OCI-LY3 (cell line): ENCODE data around the gene SLC6A15.

ENCODE experiments used
- H2AFZ ChIP-seq: fragments of 200-600, 300-600 bp; shearing (Covaris generic); 2 replicates; pipeline ENCODE4 v1.6.0; 2014; ENCODE audit warnings: antibody characterized with exemption, low read depth, low read length
- H3K27ac ChIP-seq: fragments of 200-600, 300-600 bp; sonication (generic); 2 replicates; pipeline ENCODE4 v1.5.1; 2014; ENCODE audit warnings: mild to moderate bottlenecking, low read length, moderate library complexity, mixed read lengths
- H3K27me3 ChIP-seq: fragments of 200-600, 300-600 bp; sonication (generic); 2 replicates; pipeline ENCODE4 v1.6.1; 2014; ENCODE audit warnings: low read depth, low read length, mixed read lengths
- H3K36me3 ChIP-seq: fragments of 200-600, 300-600 bp; sonication (generic); replicated peaks from 2 replicates; pipeline ENCODE3; 2014; ENCODE audit warnings: low read depth, low read length, mixed read lengths
- H3K4me1 ChIP-seq: fragments of 300-600, 200-600 bp; sonication (generic); 2 replicates; pipeline ENCODE4 v1.6.1; 2014; ENCODE audit warnings: low read length, mixed read lengths
- H3K4me2 ChIP-seq: fragments of 200-600, 300-600 bp; sonication (generic); 2 replicates; pipeline ENCODE4 v1.6.1; 2014; ENCODE audit warnings: low read length, mixed read lengths
- H3K4me3 ChIP-seq: fragments of 300-600, 200-600 bp; sonication (generic); 2 replicates; pipeline ENCODE4 v1.5.1; 2014; ENCODE audit warnings: antibody characterized with exemption, mild to moderate bottlenecking, low read length, moderate library complexity
- H3K79me2 ChIP-seq: fragments of 300-600, 200-600 bp; shearing (Covaris generic); 2 replicates; pipeline ENCODE4 v1.6.1; 2014; ENCODE audit warnings: mild to moderate bottlenecking, low read length, mixed read lengths
- H3K9ac ChIP-seq: fragments of 300-600, 200-600 bp; shearing (Covaris generic); 2 replicates; pipeline ENCODE4 v1.6.0; 2014; ENCODE audit warnings: mild to moderate bottlenecking, low read length, moderate library complexity
- H3K9me3 ChIP-seq: fragments of 200-600, 300-600 bp; shearing (Covaris generic); 2 replicates; pipeline ENCODE4 v1.6.1; 2014; ENCODE audit warnings: low read length, mixed read lengths; ENCODE audit not compliant: insufficient read depth
- H4K20me1 ChIP-seq: fragments of 200-600, 300-600 bp; sonication (generic); 2 replicates; pipeline ENCODE4 v1.6.1; 2016; ENCODE audit warnings: low read length, mixed read lengths; ENCODE audit not compliant: insufficient read depth
- EZH2phosphoT487 ChIP-seq: fragments of 200-600 bp; shearing (Covaris generic); IDR thresholded peaks from 2 replicates; pipeline ENCODE4 v1.6.1; 2018; ENCODE audit warnings: antibody characterized with exemption, mixed run types, low read depth
- TF ChIP-seq, protein P1 (sequence below): fragments of 200-600, 300-600 bp; sonication (generic); IDR thresholded peaks from 2 replicates; pipeline ENCODE4 v1.5.1; 2014; ENCODE audit warnings: antibody characterized with exemption, low read length, low read depth

The SLC6A15 gene

DNA sequence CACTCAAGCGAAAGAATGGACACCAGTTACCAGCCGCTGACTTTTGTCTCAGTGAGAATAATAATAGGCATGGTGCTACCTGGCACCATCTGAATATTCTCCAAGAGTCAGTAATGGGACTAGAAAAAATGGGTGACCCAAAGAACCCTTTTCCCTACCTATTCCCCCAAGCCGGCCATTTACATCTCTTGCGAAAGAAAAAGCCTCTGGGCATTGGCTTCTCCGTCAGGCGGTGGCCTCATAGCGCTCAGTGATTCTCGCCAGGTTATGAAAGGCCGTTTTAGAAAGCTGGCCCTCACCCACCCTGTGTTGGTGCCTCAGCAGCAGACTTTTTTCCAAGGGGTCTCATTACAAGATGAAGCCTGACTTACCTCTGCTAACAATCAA lies 523 bp upstream of the SLC6A15 start:
- Histone ChIP-seq H3K27me3 (no peaks in the 10 kb centered on the region), H3K9me3 (no peaks in the 10 kb centered on the region), H3K9ac (no peak overlapping the region), H3K4me2 (no peak overlapping the region), H2AFZ (no peak overlapping the region), H3K4me3 (no peak overlapping the region), H3K27ac (no peak overlapping the region), H3K4me1 (no peaks in the 10 kb centered on the region), H4K20me1 (no peaks in the 10 kb centered on the region), H3K36me3 (no peaks in the 10 kb centered on the region), H3K79me2 (no peaks in the 10 kb centered on the region)
- TF ChIP-seq, protein P1, sequence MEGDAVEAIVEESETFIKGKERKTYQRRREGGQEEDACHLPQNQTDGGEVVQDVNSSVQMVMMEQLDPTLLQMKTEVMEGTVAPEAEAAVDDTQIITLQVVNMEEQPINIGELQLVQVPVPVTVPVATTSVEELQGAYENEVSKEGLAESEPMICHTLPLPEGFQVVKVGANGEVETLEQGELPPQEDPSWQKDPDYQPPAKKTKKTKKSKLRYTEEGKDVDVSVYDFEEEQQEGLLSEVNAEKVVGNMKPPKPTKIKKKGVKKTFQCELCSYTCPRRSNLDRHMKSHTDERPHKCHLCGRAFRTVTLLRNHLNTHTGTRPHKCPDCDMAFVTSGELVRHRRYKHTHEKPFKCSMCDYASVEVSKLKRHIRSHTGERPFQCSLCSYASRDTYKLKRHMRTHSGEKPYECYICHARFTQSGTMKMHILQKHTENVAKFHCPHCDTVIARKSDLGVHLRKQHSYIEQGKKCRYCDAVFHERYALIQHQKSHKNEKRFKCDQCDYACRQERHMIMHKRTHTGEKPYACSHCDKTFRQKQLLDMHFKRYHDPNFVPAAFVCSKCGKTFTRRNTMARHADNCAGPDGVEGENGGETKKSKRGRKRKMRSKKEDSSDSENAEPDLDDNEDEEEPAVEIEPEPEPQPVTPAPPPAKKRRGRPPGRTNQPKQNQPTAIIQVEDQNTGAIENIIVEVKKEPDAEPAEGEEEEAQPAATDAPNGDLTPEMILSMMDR: no peak
- no peak for TF ChIP-seq EZH2phosphoT487

DNA sequence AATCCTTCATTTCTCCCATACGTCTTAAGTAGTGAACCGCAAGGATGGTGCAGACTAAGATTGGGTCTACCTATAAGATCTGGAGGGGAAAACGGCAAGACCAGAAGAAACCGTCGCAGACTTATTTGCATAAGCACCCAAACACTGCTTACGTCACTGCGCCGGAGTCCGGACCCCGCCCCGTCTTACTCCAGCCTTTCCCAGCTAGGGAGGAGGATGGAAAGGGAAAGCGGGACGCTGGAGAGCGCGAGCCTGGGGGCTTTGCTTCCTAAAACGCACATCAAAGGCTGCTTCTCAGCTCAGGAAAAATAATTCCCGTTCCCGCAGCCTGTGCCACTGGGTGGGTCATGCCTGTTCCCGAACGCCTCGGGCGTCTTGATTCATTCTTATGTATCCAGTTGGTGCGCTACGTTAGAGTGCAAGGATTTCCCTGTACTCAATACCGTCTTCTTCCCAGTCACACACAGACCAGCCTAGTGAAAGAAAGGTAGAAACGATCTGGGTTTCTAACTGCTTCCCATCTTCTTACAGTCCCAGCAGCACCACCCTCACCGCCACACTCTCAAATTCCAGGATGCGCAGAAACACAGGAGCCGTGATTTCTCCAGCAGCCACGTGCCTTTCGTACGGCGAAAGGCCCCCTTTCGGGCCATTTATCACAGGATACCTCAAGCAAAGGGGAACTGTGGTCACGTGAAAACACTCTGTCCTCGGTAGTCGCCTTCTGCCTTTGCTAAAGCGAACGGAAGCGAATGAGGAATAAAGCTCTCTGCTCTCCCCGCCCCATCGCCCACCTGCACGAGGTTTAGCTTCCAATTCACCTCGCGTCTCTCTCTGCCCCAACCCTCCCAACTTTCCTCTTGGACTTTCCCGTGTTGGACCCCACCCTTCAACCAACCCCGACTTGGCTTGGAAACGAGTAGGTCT lies 1.1 kb downstream of the SLC6A15 start:
- Histone ChIP-seq H3K9me3 (no peaks in the 10 kb centered on the region), H3K79me2 (no peaks in the 10 kb centered on the region), H4K20me1 (no peaks in the 10 kb centered on the region), H2AFZ (no peak overlapping the region), H3K4me2 (no peak overlapping the region), H3K36me3 (no peaks in the 10 kb centered on the region), H3K9ac (no peak overlapping the region), H3K4me3 (no peak overlapping the region), H3K4me1 (no peaks in the 10 kb centered on the region), H3K27ac (no peak overlapping the region), H3K27me3 (no peaks in the 10 kb centered on the region)
- no peak for TF ChIP-seq EZH2phosphoT487
- TF ChIP-seq, protein P1: no peak

- H3K4me3 ChIP-seq: no peak overlapping the region
- H3K9ac ChIP-seq: no peak overlapping the region
- H2AFZ ChIP-seq: no peak overlapping the region
These were observed 1.9 kb downstream of the SLC6A15 start for GRCh38 chr12:84910549-84911241.

GRCh38 chr12:84904051-84904450 lies 8.5 kb downstream of the SLC6A15 start:
- Histone ChIP-seq H3K9ac (no peak overlapping the region), H3K79me2 (no peaks in the 10 kb centered on the region)
- TF ChIP-seq, protein P1: no peak
- TF ChIP-seq EZH2phosphoT487: no peak

More at GRCh38 chr12:84910549-84911241, 1.9 kb downstream of the SLC6A15 start:
- Histone ChIP-seq H3K4me2 (no peak overlapping the region), H3K27me3 (no peaks in the 10 kb centered on the region), H3K36me3 (no peaks in the 10 kb centered on the region), H3K27ac (no peak overlapping the region), H3K79me2 (no peaks in the 10 kb centered on the region), H4K20me1 (no peaks in the 10 kb centered on the region), H3K9me3 (no peaks in the 10 kb centered on the region), H3K4me1 (no peaks in the 10 kb centered on the region)
- TF ChIP-seq EZH2phosphoT487: no peak
- TF ChIP-seq, protein P1: no peak

More at GRCh38 chr12:84904051-84904450, 8.5 kb downstream of the SLC6A15 start:
- H3K4me1 ChIP-seq: no peaks in the 10 kb centered on the region
- no peak overlapping the region for H3K4me2 ChIP-seq
- no peak overlapping the region for H2AFZ ChIP-seq
- no peaks in the 10 kb centered on the region for H3K36me3 ChIP-seq
- H4K20me1 ChIP-seq: no peaks in the 10 kb centered on the region
- H3K4me3 ChIP-seq: no peak overlapping the region
- no peaks in the 10 kb centered on the region for H3K9me3 ChIP-seq
- no peak overlapping the region for H3K27ac ChIP-seq
- no peaks in the 10 kb centered on the region for H3K27me3 ChIP-seq
